Thyroid gland (tissue), 4 donors: ENCODE results near the gene HEXIM2. TPM values are rescaled to one million over a fixed set of nuclear protein-coding genes. Genes with fewer than 3 reads are reported as not detected.

Experiments used
- DNase-seq, 2 donors: peaks; one replicate each; pipeline ENCODE4 v3.0.0-alpha.2; 2019
- H3K27ac ChIP-seq, 3 donors: fragments of 200-600 bp; sonication (generic); 1 replicate in 2 of 3; 2 replicates in 1 of 3; pipeline ENCODE4 v1.5.1; 2016 to 2019; ENCODE audit warnings: mild to moderate bottlenecking in 1 of 3, moderate library complexity in 1 of 3
- H3K27me3 ChIP-seq: fragments of 200-600 bp; sonication (generic); one replicate; pipeline ENCODE4 v1.5.1; 2019
- H3K36me3 ChIP-seq, 2 donors: fragments of 200-600 bp; sonication (generic); one replicate each; pipeline ENCODE4 v1.5.1; 2016 to 2019
- H3K4me1 ChIP-seq, 2 donors: fragments of 200-600 bp; sonication (generic); one replicate each; pipeline ENCODE4 v1.5.1; 2017 to 2019
- H3K4me3 ChIP-seq, 3 donors: fragments of 200-600 bp; sonication (generic); replicated peaks in 1 of 3; 1 replicate in 2 of 3; 2 replicates in 1 of 3; pipeline ENCODE4 v1.5.1; 2016; ENCODE audit warnings: mild to moderate bottlenecking in 1 of 3
- H3K9me3 ChIP-seq: fragments of 200-600 bp; sonication (generic); one replicate; pipeline ENCODE4 v1.5.1; 2017
- CTCF ChIP-seq, 6 experiments: fragments of 200-600 bp in 3 of 6; fragments of 450-650 bp in 3 of 6; sonication (generic) in 3 of 6; IDR thresholded peaks; one replicate each; pipeline ENCODE4 v1.5.1; 2016 to 2019; ENCODE audit warnings: antibody characterized with exemption in 6 of 6, mild to moderate bottlenecking in 2 of 6, inconsistent platforms in 1 of 6, moderate library complexity in 1 of 6
- POLR2A ChIP-seq, 2 donors: fragments of 450-650 bp; IDR thresholded peaks; one replicate each; pipeline ENCODE4 v1.6.1; 2017; ENCODE audit warnings: antibody characterized with exemption in 2 of 2, mild to moderate bottlenecking in 2 of 2, moderate library complexity in 1 of 2
- WGBS, 2 donors: methylation state at CpG; one replicate each; pipeline ENCODE4 v1.1.5; 2017; 5-methylcytosine and 5-hydroxymethylcytosine counted together
- intact Hi-C: fragments of 100-400 bp; cut with DNase I; formaldehyde crosslinking; loops from one replicate; pipeline ENCODE4 v1.15.1; 2023
- total RNA-seq, 4 donors: library from RNA; depleted of rRNA; stranded (reverse); fragments of >200 nt; gene quantifications; one replicate each; pipeline ENCODE4 v1.2.3, GENCODE V29; 2016

Gene HEXIM2
- total RNA-seq, 4 donors from 2014 or later, result 3.9 to 16.3 (median 10.0) TPM

DNA sequence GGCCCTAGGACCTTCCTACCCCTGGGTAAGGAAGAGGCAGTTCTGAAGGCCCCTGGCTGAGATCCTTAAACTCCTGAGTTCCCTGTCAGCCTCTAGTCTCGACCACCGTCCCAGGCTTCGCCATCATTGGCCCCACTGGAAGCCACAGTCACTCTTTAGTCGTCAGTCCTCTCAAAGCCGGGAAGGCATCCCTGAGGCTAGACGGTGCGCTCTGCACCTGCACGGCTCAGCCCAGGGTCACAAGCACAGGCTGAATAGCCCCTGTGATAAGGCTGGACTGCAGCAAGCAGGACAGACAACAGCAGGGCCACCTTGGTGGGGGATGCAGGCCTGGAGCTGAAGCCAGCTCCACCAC lies 16.7 kb upstream of the HEXIM2 start:
- H3K27ac ChIP-seq, result peak overlapping the region; percentile 79 to 88 (median 86)
- no peak for TF ChIP-seq CTCF (IDR thresholded peaks at IDR 0.05)
- TF ChIP-seq POLR2A (IDR thresholded peaks at IDR 0.05), result no peak
- WGBS, 2 donors, result 76 to 83% methylated on average over 8 of the region's 8 CpGs
- peaks cover 6 to 29% of the 10 kb centered on the region in 2 donors for H3K4me1 ChIP-seq
- no peak for DNase-seq
- H3K9me3 ChIP-seq, result no peaks in the 10 kb centered on the region
- no peaks in the 10 kb centered on the region for H3K27me3 ChIP-seq
- H3K4me3 ChIP-seq, result peak overlapping the region in 1 of 3 donors; percentile 37
- intact Hi-C loops, result loop anchor here (10.0 kb wide), 1 partner anchor 240 kb away; no protein-coding TSS in a partner anchor
- no peaks in the 10 kb centered on the region for H3K36me3 ChIP-seq

DNA sequence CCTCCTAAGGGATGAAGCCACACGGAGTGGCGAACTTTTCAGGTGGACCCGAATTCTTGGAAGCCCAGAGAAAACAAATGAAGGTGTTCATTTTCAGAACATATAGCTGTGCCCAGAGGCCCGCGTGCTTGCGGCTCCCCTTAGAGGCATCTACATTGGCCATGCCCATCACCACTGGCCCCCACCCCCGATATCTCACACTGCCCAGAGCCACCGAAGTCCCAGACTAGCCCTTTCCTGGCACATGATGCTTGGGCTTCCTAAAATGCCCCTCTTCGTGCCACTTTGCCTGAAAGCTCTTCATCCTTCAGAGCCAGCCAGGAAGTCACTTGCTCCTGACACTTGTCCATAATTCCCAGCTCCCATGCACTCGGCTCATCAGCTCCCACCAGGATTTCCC lies 15.5 kb upstream of the HEXIM2 start:
- Histone ChIP-seq H3K4me1 (peaks cover 9 to 35% of the 10 kb centered on the region in 2 donors), H3K27me3 (no peaks in the 10 kb centered on the region), H3K4me3 (no peak overlapping the region), H3K9me3 (no peaks in the 10 kb centered on the region), H3K27ac (peak overlapping the region in 2 of 3 donors; percentile 98 to 99), H3K36me3 (no peaks in the 10 kb centered on the region)
- no peak for DNase-seq
- 89 to 93% methylated on average over 10 of the region's 10 CpGs for WGBS, 2 donors
- intact Hi-C loops, result loop anchor here (10.0 kb wide), 1 partner anchor 239 kb away; no protein-coding TSS in a partner anchor
- no peak for TF ChIP-seq CTCF (IDR thresholded peaks at IDR 0.05)
- no peak for TF ChIP-seq POLR2A (IDR thresholded peaks at IDR 0.05)

DNA sequence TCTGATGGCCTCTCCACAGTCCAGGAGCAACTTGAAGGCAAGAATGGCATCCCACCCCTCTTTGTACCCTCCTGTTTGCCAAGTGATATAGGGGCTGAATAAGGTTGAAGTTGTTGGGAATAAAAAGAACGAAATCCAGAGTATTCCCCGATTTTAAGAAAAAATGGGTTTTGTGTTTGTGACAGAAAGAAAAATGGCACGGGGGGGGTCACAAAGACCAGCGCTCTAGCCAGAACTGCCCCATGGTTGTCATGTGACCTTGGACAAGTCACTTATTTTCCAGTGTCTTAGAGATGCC lies 15.1 kb upstream of the HEXIM2 start:
- H3K27ac ChIP-seq, result peak overlapping the region in 2 of 3 donors; percentile 98 to 99
- WGBS, 2 donors, result 85 to 88% methylated on average over 4 of the region's 4 CpGs
- peaks cover 13 to 38% of the 10 kb centered on the region in 2 donors for H3K4me1 ChIP-seq
- no peaks in the 10 kb centered on the region for H3K27me3 ChIP-seq
- H3K36me3 ChIP-seq, result no peaks in the 10 kb centered on the region
- peak overlapping the region in 1 of 3 donors; percentile 71 for H3K4me3 ChIP-seq
- intact Hi-C loops, result loop anchor here (10.0 kb wide), 1 partner anchor 238 kb away; no protein-coding TSS in a partner anchor
- no peak for DNase-seq
- TF ChIP-seq CTCF (IDR thresholded peaks at IDR 0.05) (no peak), POLR2A (IDR thresholded peaks at IDR 0.05) (no peak)
- no peaks in the 10 kb centered on the region for H3K9me3 ChIP-seq

- Histone ChIP-seq H3K9me3 (no peaks in the 10 kb centered on the region), H3K27ac (peak overlapping the region; percentile 93 to 99 (median 98)), H3K4me3 (peak overlapping the region; percentile 21 to 71 (median 24)), H3K4me1 (peaks cover 17 to 41% of the 10 kb centered on the region in 2 donors), H3K36me3 (no peaks in the 10 kb centered on the region), H3K27me3 (no peaks in the 10 kb centered on the region)
- WGBS, 2 donors, result 12 to 20% methylated on average over 10 to 23 of the region's 29 CpGs
- no peak for TF ChIP-seq CTCF (IDR thresholded peaks at IDR 0.05)
- no peak for TF ChIP-seq POLR2A (IDR thresholded peaks at IDR 0.05)
- peak; percentile 33 to 67 for DNase-seq
- intact Hi-C loops, result loop anchor here (10.0 kb wide), 1 partner anchor 238 kb away; no protein-coding TSS in a partner anchor
Measured at GRCh38 chr17:45146890-45147580, 14.6 kb upstream of the HEXIM2 start.

DNA sequence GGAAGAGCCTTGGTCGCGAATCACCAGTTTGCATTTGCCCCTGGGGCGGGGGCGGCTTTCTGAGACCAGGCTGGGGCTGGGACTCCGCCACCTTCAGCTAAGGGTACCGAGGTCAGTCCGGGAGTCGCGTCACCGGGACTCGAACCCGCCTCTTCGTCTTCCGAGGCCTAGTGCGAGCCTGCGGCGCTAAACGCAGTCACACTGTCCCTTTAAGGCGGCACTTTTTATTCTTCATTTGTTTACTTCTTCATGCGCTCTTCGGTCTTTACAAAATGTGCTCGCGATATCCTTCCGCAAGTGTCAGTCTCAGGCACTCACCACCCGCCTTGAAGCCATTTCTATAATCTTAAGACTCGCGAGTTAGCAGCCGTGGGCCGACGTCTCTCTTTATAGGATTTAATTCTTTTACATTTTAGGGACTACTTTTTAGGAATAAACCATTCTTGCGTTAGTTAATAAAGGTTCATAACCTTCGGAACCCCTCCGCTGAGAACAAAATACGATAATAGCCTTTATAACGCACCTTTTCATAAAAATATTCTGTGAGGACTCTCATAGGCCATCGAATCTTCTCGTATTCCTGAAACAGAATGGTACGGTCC lies 14.0 kb upstream of the HEXIM2 start:
- Histone ChIP-seq H3K27me3 (no peaks in the 10 kb centered on the region), H3K4me1 (peaks cover 17 to 41% of the 10 kb centered on the region in 2 donors), H3K27ac (peak overlapping the region; percentile 93 to 99 (median 98)), H3K36me3 (no peaks in the 10 kb centered on the region), H3K4me3 (peak overlapping the region; percentile 21 to 71 (median 58)), H3K9me3 (no peaks in the 10 kb centered on the region)
- intact Hi-C loops, result loop anchor here (10.0 kb wide), 1 partner anchor 237 kb away; no protein-coding TSS in a partner anchor
- WGBS, 2 donors, result 0% methylated on average over 34 of the region's 38 CpGs
- TF ChIP-seq CTCF (IDR thresholded peaks at IDR 0.05) (peak in 1 of 6 experiments; percentile 23), POLR2A (IDR thresholded peaks at IDR 0.05) (no peak)
- peak; percentile 71 to 77 for DNase-seq
